Peyer's patch (tissue), 4 donors: ENCODE results near the gene TLCD3B. TPM values are rescaled to one million over a fixed set of nuclear protein-coding genes. Genes with fewer than 3 reads are reported as not detected.

Experiments used
- DNase-seq, 3 donors: peaks; one replicate each; pipeline ENCODE4 v3.0.0-alpha.2; 2017 to 2019
- H3K27ac ChIP-seq, 4 donors: fragments of 200-600 bp; sonication (generic); one replicate each; pipeline ENCODE4 v1.5.1; 2016 to 2019
- H3K27me3 ChIP-seq, 2 donors: fragments of 200-600 bp; sonication (generic); one replicate each; pipeline ENCODE4 v1.5.1; 2019
- H3K36me3 ChIP-seq, 3 donors: fragments of 200-600 bp; sonication (generic); one replicate each; pipeline ENCODE4 v1.5.1; 2016 to 2019
- H3K4me1 ChIP-seq, 4 donors: fragments of 200-600 bp; sonication (generic); one replicate each; pipeline ENCODE4 v1.5.1; 2016 to 2019
- H3K4me3 ChIP-seq, 4 donors: fragments of 200-600 bp; sonication (generic); 1 replicate in 3 of 4; 2 replicates in 1 of 4; pipeline ENCODE4 v1.5.1; 2016 to 2019; ENCODE audit warnings: mild to moderate bottlenecking in 1 of 4
- H3K9me3 ChIP-seq, 4 donors: fragments of 200-600 bp; sonication (generic); one replicate each; pipeline ENCODE4 v1.5.1; 2016 to 2019; ENCODE audit warnings: mild to moderate bottlenecking in 1 of 4
- CTCF ChIP-seq, 6 experiments: fragments of 450-650 bp in 4 of 6; fragments of 200-600 bp in 2 of 6; sonication (generic) in 1 of 6; IDR thresholded peaks; one replicate each; pipeline ENCODE4 v1.5.1; 2017 to 2019; ENCODE audit warnings: antibody characterized with exemption in 6 of 6, mild to moderate bottlenecking in 3 of 6, moderate library complexity in 1 of 6
- POLR2A ChIP-seq, 2 donors: fragments of 450-650 bp; IDR thresholded peaks; one replicate each; pipeline ENCODE4 v1.5.1; 2017; ENCODE audit warnings: antibody characterized with exemption in 2 of 2, mild to moderate bottlenecking in 2 of 2, moderate library complexity in 2 of 2
- total RNA-seq, 4 donors: library from RNA; depleted of rRNA; stranded (reverse); fragments of >200 nt; gene quantifications; one replicate each; pipeline ENCODE4 v1.1.0, GENCODE V29; 2016

The TLCD3B gene
- total RNA-seq, 4 donors from 2014 or later: not detected

- Histone ChIP-seq H3K4me3 (no peak overlapping the region), H3K27me3 (peaks cover 0 to 29% of the 10 kb centered on the region in 2 donors)
- peak in 2 of 3 donors; percentile 33 to 79 for DNase-seq
Measured at GRCh38 chr16:30032083-30032819, 1.2 kb upstream of the TLCD3B start.

GRCh38 chr16:30031477-30031918 lies 427 bp upstream of the TLCD3B start:
- Histone ChIP-seq H3K27ac (no peak overlapping the region), H3K9me3 (no peaks in the 10 kb centered on the region), H3K27me3 (peaks cover 0 to 29% of the 10 kb centered on the region in 2 donors), H3K4me1 (peaks cover 0 to 8% (median 3%) of the 10 kb centered on the region in 4 donors), H3K4me3 (no peak overlapping the region), H3K36me3 (no peaks in the 10 kb centered on the region)
- no peak for DNase-seq
- TF ChIP-seq POLR2A (IDR thresholded peaks at IDR 0.05) (no peak), CTCF (IDR thresholded peaks at IDR 0.05) (no peak)

More at GRCh38 chr16:30032083-30032819, 1.2 kb upstream of the TLCD3B start:
- no peaks in the 10 kb centered on the region for H3K36me3 ChIP-seq
- peaks cover 0 to 8% (median 3%) of the 10 kb centered on the region in 4 donors for H3K4me1 ChIP-seq
- TF ChIP-seq POLR2A (IDR thresholded peaks at IDR 0.05) (no peak), CTCF (IDR thresholded peaks at IDR 0.05) (peak; percentile 40 to 72 (median 66))
- no peak overlapping the region for H3K27ac ChIP-seq
- no peaks in the 10 kb centered on the region for H3K9me3 ChIP-seq

- Histone ChIP-seq H3K9me3 (no peaks in the 10 kb centered on the region), H3K27me3 (peaks cover 0 to 29% of the 10 kb centered on the region in 2 donors), H3K4me1 (peaks cover 0 to 8% (median 3%) of the 10 kb centered on the region in 4 donors), H3K36me3 (no peaks in the 10 kb centered on the region), H3K27ac (no peak overlapping the region), H3K4me3 (no peak overlapping the region)
- TF ChIP-seq CTCF (IDR thresholded peaks at IDR 0.05): no peak
- no peak for TF ChIP-seq POLR2A (IDR thresholded peaks at IDR 0.05)
- DNase-seq: no peak
Measured at GRCh38 chr16:30030011-30030685, 923 bp downstream of the TLCD3B start.

GRCh38 chr16:30028438-30029076 lies 2.5 kb downstream of the TLCD3B start:
- Histone ChIP-seq H3K36me3 (no peaks in the 10 kb centered on the region), H3K27ac (no peak overlapping the region), H3K9me3 (no peaks in the 10 kb centered on the region), H3K4me1 (peaks cover 0 to 8% (median 3%) of the 10 kb centered on the region in 4 donors), H3K4me3 (no peak overlapping the region), H3K27me3 (peaks cover 0 to 29% of the 10 kb centered on the region in 2 donors)
- TF ChIP-seq CTCF (IDR thresholded peaks at IDR 0.05): no peak
- no peak for DNase-seq

- Histone ChIP-seq H3K27me3 (peaks cover 0 to 29% of the 10 kb centered on the region in 2 donors), H3K36me3 (no peaks in the 10 kb centered on the region), H3K4me3 (no peak overlapping the region), H3K9me3 (no peaks in the 10 kb centered on the region), H3K4me1 (peaks cover 0 to 8% (median 3%) of the 10 kb centered on the region in 4 donors), H3K27ac (no peak overlapping the region)
- no peak for DNase-seq
- TF ChIP-seq CTCF (IDR thresholded peaks at IDR 0.05): no peak
- no peak for TF ChIP-seq POLR2A (IDR thresholded peaks at IDR 0.05)
Measured at GRCh38 chr16:30027588-30028437, 3.3 kb downstream of the TLCD3B start.
